Measurements from ENCODE around the gene TNC. TPM values are rescaled to one million over a fixed set of nuclear protein-coding genes. Genes with fewer than 3 reads are reported as not detected.

TNC gene
- total RNA-seq, 1 experiment from 2014 or later = 11.4 TPM

DNA sequence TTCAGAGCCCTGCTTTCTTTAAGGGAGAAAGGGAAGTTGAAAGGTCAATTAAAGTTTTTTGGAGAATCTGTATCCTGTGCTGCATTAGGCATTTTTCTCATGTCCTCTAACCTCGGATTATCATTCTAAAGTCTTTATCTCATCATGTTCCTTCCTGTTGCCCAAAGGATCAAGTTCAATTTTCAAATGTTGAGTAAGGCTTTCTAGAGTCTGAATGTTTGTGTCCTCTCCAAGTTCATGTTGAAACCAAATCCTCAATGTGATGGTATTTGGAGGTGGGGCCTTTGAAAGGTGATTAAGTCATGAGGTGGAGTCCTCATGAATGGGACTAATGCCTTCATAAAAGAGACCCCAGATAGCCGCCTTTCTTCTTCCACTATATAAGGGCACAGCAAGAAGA, 20.2 kb upstream of the TNC start:
- DNase-seq = no peak
- no peak overlapping the region for H3K4me3 ChIP-seq (ENCODE audit: low read depth, low read length)
- ChIA-PET CTCF (no interaction called here), POLR2A (no interaction called here)
- TF ChIP-seq, protein P1, sequence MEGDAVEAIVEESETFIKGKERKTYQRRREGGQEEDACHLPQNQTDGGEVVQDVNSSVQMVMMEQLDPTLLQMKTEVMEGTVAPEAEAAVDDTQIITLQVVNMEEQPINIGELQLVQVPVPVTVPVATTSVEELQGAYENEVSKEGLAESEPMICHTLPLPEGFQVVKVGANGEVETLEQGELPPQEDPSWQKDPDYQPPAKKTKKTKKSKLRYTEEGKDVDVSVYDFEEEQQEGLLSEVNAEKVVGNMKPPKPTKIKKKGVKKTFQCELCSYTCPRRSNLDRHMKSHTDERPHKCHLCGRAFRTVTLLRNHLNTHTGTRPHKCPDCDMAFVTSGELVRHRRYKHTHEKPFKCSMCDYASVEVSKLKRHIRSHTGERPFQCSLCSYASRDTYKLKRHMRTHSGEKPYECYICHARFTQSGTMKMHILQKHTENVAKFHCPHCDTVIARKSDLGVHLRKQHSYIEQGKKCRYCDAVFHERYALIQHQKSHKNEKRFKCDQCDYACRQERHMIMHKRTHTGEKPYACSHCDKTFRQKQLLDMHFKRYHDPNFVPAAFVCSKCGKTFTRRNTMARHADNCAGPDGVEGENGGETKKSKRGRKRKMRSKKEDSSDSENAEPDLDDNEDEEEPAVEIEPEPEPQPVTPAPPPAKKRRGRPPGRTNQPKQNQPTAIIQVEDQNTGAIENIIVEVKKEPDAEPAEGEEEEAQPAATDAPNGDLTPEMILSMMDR (IDR thresholded peaks at IDR 0.05; ENCODE audit: insufficient read depth in 1 of 2, low read depth in 1 of 2, low read length in 1 of 2, severe bottlenecking in 1 of 2, unreplicated experiment in 1 of 2) = no peak
- no peaks in the 10 kb centered on the region for H3K4me1 Mint-ChIP-seq (ENCODE audit: low read depth, unreplicated experiment)
- H3K27me3 ChIP-seq (replicated peaks; ENCODE audit: control insufficient read depth, insufficient read depth, low read length) = no peaks in the 10 kb centered on the region
- no peak overlapping the region for H3K4me3 Mint-ChIP-seq (ENCODE audit: unreplicated experiment)
- intact Hi-C loops (cut with micrococcal nuclease; ENCODE audit: unreplicated experiment) = no loop called here
- no peak overlapping the region for H3K27ac Mint-ChIP-seq (ENCODE audit: unreplicated experiment)
- H3K27me3 Mint-ChIP-seq (ENCODE audit: insufficient read depth, unreplicated experiment) = no peaks in the 10 kb centered on the region
- H3K36me3 Mint-ChIP-seq (ENCODE audit: insufficient read depth, unreplicated experiment) = no peaks in the 10 kb centered on the region
- BruUV-seq (replicated peaks) = no TSS peak
- H3K9me3 Mint-ChIP-seq (ENCODE audit: unreplicated experiment) = no peaks in the 10 kb centered on the region
- H3K9me3 ChIP-seq = no peaks in the 10 kb centered on the region
- no peaks in the 10 kb centered on the region for H3K36me3 ChIP-seq (ENCODE audit: control insufficient read depth, insufficient read depth, low read length)
- no peaks in the 10 kb centered on the region for H3K4me1 ChIP-seq

DNA sequence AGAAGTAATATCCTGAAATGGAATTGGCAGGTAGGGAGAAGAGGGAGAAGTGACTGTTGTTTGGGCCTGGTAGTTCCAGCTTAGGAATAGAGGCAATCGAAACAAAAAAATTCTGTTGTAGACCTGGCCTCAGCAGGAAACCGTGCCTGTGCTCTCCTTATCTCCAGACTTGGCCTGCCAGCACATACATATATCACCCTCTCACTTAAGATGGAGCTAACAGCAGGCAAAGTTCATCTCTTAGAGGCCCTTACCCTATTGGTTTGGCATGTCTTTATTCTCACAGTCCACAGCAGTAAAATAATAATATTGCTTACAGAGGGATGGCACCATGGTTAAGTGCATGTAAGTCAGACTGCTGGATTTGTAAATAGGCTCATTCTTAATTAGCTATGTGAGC, 19.6 kb upstream of the TNC start:
- H3K9me3 ChIP-seq = no peaks in the 10 kb centered on the region
- H3K36me3 Mint-ChIP-seq (ENCODE audit: insufficient read depth, unreplicated experiment) = no peaks in the 10 kb centered on the region
- H3K4me1 Mint-ChIP-seq (ENCODE audit: low read depth, unreplicated experiment) = no peaks in the 10 kb centered on the region
- no peak overlapping the region for H3K4me3 ChIP-seq (ENCODE audit: low read depth, low read length)
- DNase-seq = no peak
- TF ChIP-seq, protein P1 (IDR thresholded peaks at IDR 0.05; ENCODE audit: insufficient read depth in 1 of 2, low read depth in 1 of 2, low read length in 1 of 2, severe bottlenecking in 1 of 2, unreplicated experiment in 1 of 2) = no peak
- H3K36me3 ChIP-seq (ENCODE audit: control insufficient read depth, insufficient read depth, low read length) = no peaks in the 10 kb centered on the region
- H3K9me3 Mint-ChIP-seq (ENCODE audit: unreplicated experiment) = no peaks in the 10 kb centered on the region
- no peaks in the 10 kb centered on the region for H3K4me1 ChIP-seq
- no TSS peak for BruUV-seq (replicated peaks)
- no peak overlapping the region for H3K4me3 Mint-ChIP-seq (ENCODE audit: unreplicated experiment)
- intact Hi-C loops (cut with micrococcal nuclease; ENCODE audit: unreplicated experiment) = no loop called here
- H3K27ac Mint-ChIP-seq (ENCODE audit: unreplicated experiment) = no peak overlapping the region
- ChIA-PET POLR2A (interaction anchor here (0.7 kb wide), 1 partner anchor 13 kb away, joined by 4 read pairs; no protein-coding TSS in a partner anchor), CTCF (no interaction called here)
- no peaks in the 10 kb centered on the region for H3K27me3 Mint-ChIP-seq (ENCODE audit: insufficient read depth, unreplicated experiment)
- no peaks in the 10 kb centered on the region for H3K27me3 ChIP-seq (replicated peaks; ENCODE audit: control insufficient read depth, insufficient read depth, low read length)

DNA sequence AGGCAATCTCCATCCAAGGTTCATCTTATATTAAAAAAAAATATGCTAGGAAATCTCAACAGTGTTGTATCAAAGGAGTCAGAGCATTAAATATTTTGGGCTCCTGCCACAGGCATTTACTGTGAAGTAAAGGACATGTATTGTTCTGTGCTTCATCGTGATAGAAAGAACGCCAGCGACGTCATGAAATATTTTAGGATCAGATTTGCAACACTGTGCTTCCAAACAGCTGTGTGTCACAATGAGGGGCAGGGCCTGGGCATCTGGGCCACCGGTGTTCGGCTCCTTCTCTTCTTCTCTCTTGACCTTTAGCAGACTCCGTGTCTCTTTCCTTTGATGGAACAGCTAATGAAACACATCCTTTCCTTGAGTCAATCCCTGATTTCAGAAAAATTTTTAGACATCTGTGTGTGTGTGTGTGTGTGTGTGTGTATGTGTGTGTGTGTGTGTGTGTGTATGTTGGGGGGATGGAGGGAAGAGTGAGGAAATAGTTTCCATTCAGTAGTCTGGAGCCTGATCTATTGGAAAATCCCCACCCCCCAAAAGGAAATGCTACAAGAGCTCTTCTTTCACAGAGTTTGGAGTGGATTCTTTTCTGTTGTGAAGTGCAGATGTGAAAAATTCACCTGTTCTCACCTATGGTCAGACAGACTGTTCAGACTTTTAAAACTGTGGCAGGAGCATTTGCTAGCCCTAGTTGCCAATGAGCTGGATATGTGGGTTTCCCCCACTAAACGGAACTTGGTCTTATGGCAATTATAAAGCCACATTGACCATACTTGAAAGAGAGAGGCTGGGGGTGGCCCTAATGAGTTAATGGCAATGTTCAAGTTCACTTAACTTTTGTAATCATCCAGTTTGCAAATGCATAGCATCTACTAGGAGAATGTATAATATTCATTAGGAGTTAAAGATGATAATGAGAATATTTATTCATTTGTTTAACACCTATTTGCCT, 18.1 kb upstream of the TNC start:
- TF ChIP-seq, protein P1 (IDR thresholded peaks at IDR 0.05; ENCODE audit: insufficient read depth in 1 of 2, low read depth in 1 of 2, low read length in 1 of 2, severe bottlenecking in 1 of 2, unreplicated experiment in 1 of 2) = no peak
- Mint-ChIP-seq H3K9me3 (ENCODE audit: unreplicated experiment) (no peaks in the 10 kb centered on the region), H3K27ac (ENCODE audit: unreplicated experiment) (no peak overlapping the region), H3K4me1 (ENCODE audit: low read depth, unreplicated experiment) (no peaks in the 10 kb centered on the region), H3K36me3 (ENCODE audit: insufficient read depth, unreplicated experiment) (no peaks in the 10 kb centered on the region), H3K27me3 (ENCODE audit: insufficient read depth, unreplicated experiment) (no peaks in the 10 kb centered on the region), H3K4me3 (ENCODE audit: unreplicated experiment) (no peak overlapping the region)
- Histone ChIP-seq H3K27me3 (replicated peaks; ENCODE audit: control insufficient read depth, insufficient read depth, low read length) (no peaks in the 10 kb centered on the region), H3K9me3 (no peaks in the 10 kb centered on the region), H3K4me3 (ENCODE audit: low read depth, low read length) (no peak overlapping the region), H3K4me1 (no peaks in the 10 kb centered on the region), H3K36me3 (ENCODE audit: control insufficient read depth, insufficient read depth, low read length) (no peaks in the 10 kb centered on the region)
- BruUV-seq (replicated peaks) = no TSS peak
- DNase-seq = no peak
- ChIA-PET CTCF (no interaction called here), POLR2A (no interaction called here)
- intact Hi-C loops (cut with micrococcal nuclease; ENCODE audit: unreplicated experiment) = no loop called here
